Gastrocnemius medialis (tissue), 4 donors: ENCODE data around the gene PARD3.

ENCODE experiments used
- POLR2A ChIP-seq, 2 donors: fragments of 450-650 bp; IDR thresholded peaks; one replicate each; pipeline ENCODE4 v1.6.1; 2017; ENCODE audit warnings: antibody characterized with exemption in 2 of 2, mild to moderate bottlenecking in 2 of 2, moderate library complexity in 2 of 2
- TF ChIP-seq, protein P1 (sequence below), 5 experiments: fragments of 450-650 bp in 3 of 5; fragments of 200-600 bp in 2 of 5; sonication (generic) in 2 of 5; IDR thresholded peaks in 4 of 5; conservative IDR thresholded peaks in 1 of 5; 1 replicate in 4 of 5; 2 replicates in 1 of 5; pipeline ENCODE4 v1.5.1; 2016 to 2019; ENCODE audit warnings: antibody characterized with exemption in 5 of 5, mild to moderate bottlenecking in 3 of 5, moderate library complexity in 3 of 5

- TF ChIP-seq, protein P1, sequence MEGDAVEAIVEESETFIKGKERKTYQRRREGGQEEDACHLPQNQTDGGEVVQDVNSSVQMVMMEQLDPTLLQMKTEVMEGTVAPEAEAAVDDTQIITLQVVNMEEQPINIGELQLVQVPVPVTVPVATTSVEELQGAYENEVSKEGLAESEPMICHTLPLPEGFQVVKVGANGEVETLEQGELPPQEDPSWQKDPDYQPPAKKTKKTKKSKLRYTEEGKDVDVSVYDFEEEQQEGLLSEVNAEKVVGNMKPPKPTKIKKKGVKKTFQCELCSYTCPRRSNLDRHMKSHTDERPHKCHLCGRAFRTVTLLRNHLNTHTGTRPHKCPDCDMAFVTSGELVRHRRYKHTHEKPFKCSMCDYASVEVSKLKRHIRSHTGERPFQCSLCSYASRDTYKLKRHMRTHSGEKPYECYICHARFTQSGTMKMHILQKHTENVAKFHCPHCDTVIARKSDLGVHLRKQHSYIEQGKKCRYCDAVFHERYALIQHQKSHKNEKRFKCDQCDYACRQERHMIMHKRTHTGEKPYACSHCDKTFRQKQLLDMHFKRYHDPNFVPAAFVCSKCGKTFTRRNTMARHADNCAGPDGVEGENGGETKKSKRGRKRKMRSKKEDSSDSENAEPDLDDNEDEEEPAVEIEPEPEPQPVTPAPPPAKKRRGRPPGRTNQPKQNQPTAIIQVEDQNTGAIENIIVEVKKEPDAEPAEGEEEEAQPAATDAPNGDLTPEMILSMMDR (IDR thresholded peaks at IDR 0.05 in 4 of 5, conservative IDR thresholded peaks at IDR 0.05 in 1 of 5) = no peak
- TF ChIP-seq POLR2A (IDR thresholded peaks at IDR 0.05) = no peak
Measured at GRCh38 chr10:34200355-34200901, 614.7 kb downstream of the PARD3 start.
